ENCODE measurements around the gene MAZ. TPM values are rescaled to one million over a fixed set of nuclear protein-coding genes. Genes with fewer than 3 reads are reported as not detected.

Gene MAZ
- total and polyA plus RNA-seq, 2 experiments from 2014 or later = 76.8 to 215 TPM

DNA sequence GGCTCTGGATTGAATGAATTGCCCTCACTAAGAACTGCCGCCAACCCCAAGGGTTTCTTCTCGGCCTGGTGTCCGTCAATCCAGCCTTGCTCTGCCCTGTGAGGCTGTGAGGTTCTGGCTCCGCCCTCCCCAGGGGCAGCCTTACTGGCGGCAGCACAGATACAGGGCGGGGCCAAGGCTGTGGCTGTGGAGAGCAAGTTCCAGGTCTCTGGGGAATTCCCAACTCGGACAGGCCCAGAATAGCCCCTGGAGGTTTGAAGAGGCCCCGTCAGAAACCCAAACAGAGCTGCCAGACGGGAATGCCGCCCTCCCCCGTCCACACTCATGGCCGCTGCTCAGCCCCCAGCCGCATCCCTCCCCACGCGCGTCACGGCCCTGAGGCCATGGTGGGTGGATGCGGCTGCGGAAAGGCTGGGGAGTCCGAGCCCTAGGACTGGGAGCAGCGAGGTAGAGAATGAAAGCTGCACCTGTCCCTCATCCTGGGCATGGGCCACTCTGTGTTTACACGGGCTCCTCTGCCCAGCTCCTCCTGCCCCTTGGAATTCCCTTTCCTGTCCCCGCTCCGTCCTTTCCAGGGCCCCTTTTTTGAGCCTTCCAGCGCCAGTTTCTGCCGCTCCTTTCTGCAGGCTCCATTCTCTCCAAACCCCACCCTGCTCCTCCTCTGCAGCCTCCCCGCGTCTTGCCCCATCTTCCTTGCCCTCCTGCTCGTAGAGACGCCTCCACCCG lies 5.0 kb downstream of the MAZ start:
- H4K20me1 ChIP-seq (ENCODE audit: insufficient read depth) = no peaks in the 10 kb centered on the region
- 0 to 1% methylated on average over 20 to 31 of the region's 31 CpGs for WGBS, 2 experiments (ENCODE audit: low coverage in 1 of 2, low lambda C conversion rate in 2 of 2, missing lambda C conversion rate in 2 of 2)
- H3K36me3 ChIP-seq (ENCODE audit: low read depth) = no peaks in the 10 kb centered on the region
- H2AFZ ChIP-seq = peak overlapping the region; percentile 72
- peaks cover 22% of the 10 kb centered on the region for H3K79me2 ChIP-seq (ENCODE audit: insufficient read depth)
- no peak for TF ChIP-seq EZH2phosphoT487 (IDR thresholded peaks at IDR 0.05; ENCODE audit: insufficient read depth, low read depth)
- TF ChIP-seq EZH2 (IDR thresholded peaks at IDR 0.05; ENCODE audit: insufficient read depth, poor library complexity, severe bottlenecking) = no peak
- H3K4me1 ChIP-seq (ENCODE audit: insufficient read depth) = peaks cover 29% of the 10 kb centered on the region
- in situ Hi-C loops (cut with MboI) = loop anchor here (10.0 kb wide), 1 partner anchor 203 kb away; the partner anchor contains the start of gene DOC2A
- peak overlapping the region; percentile 89 for H3K4me2 ChIP-seq (ENCODE audit: unreplicated experiment)
- H3F3A ChIP-seq (ENCODE audit: insufficient read depth) = peaks cover 20% of the 10 kb centered on the region; the same call in 1 of the 2 replicates
- no peaks in the 10 kb centered on the region for H3K27me3 ChIP-seq (replicated peaks; ENCODE audit: insufficient read depth)
- H3K9me2 ChIP-seq (ENCODE audit: insufficient read depth) = no peaks in the 10 kb centered on the region
- H3K4me3 ChIP-seq = peak overlapping the region; percentile 77
- peak overlapping the region; percentile 71 for H3K9ac ChIP-seq
- peak; percentile 99 for DNase-seq
- peak overlapping the region; percentile 74 for H3K27ac ChIP-seq
- H3K9me3 ChIP-seq (ENCODE audit: low read depth) = no peaks in the 10 kb centered on the region

DNA sequence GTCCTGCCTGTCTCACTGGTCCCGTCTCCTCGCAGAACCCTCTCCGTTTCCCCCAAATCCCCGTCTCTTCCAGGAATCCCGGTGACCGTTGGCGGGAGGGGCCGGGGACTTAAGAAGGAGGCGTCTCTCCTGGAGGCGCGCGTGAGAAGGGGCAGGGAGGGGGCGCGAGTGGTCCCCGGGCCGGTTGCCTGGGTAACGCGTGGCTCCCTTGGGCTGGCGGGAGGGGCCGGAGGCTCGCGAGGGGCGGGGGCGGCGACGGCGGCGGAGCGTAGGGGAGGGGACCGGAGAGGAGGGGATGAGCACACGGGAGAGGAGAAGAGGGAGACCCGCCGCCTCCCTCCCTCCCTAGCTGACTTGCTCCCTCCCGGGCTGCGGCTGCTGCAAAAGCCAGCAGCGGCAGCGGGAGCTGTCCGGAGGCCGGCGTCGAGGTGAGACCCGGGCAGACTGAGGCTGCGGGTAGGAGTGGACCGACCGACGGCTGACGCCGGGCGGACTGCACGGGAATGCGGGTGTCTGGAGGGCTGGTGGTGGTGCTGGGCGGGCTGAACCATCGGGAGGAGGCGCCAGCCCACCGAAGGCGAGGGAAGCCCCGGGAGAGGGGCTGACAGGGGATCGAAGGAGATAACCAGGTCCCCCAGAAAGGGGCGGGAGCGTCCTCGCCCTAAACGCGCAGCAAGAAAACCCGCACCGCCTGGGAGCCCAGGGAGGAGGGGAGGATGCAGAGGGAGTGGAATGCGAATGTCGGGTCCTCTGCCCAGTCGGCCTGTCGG lies 5.8 kb downstream of the MAZ start, which contains the start of gene PRRT2:
Gene PRRT2, plus strand, starts transcription at position 298 of the 770 bp plus-strand sequence. CDS start 862 bp downstream, outside the sequence.
- Histone ChIP-seq H2AFZ (peak within 1 kb of the TSS; percentile 72), H3K36me3 (ENCODE audit: low read depth) (no peaks in the 10 kb centered on the region), H3K27me3 (replicated peaks; ENCODE audit: insufficient read depth) (no peaks in the 10 kb centered on the region), H3K9me3 (ENCODE audit: low read depth) (no peaks in the 10 kb centered on the region), H4K20me1 (ENCODE audit: insufficient read depth) (no peaks in the 10 kb centered on the region), H3K9ac (peak within 1 kb of the TSS; percentile 71), H3K4me1 (ENCODE audit: insufficient read depth) (peaks cover 29% of the 10 kb centered on the region), H3K27ac (peak within 1 kb of the TSS; percentile 74), H3K4me3 (peak within 1 kb of the TSS; percentile 77), H3K4me2 (ENCODE audit: unreplicated experiment) (peak within 1 kb of the TSS; percentile 89), H3K9me2 (ENCODE audit: insufficient read depth) (no peaks in the 10 kb centered on the region), H3F3A (ENCODE audit: insufficient read depth) (peaks cover 20% of the 10 kb centered on the region; the same call in 1 of the 2 replicates), H3K79me2 (ENCODE audit: insufficient read depth) (peaks cover 27% of the 10 kb centered on the region)
- no peak for TF ChIP-seq EZH2 (IDR thresholded peaks at IDR 0.05; ENCODE audit: insufficient read depth, poor library complexity, severe bottlenecking)
- TF ChIP-seq EZH2phosphoT487 (IDR thresholded peaks at IDR 0.05; ENCODE audit: insufficient read depth, low read depth) = no peak
- in situ Hi-C loops (cut with MboI) = loop anchor here (10.0 kb wide), 1 partner anchor 203 kb away; the partner anchor contains the start of gene DOC2A
- peak; percentile 80 for DNase-seq
- 3% methylated on average over 38 to 69 of the region's 69 CpGs for WGBS, 2 experiments (ENCODE audit: low coverage in 1 of 2, low lambda C conversion rate in 2 of 2, missing lambda C conversion rate in 2 of 2)

DNA sequence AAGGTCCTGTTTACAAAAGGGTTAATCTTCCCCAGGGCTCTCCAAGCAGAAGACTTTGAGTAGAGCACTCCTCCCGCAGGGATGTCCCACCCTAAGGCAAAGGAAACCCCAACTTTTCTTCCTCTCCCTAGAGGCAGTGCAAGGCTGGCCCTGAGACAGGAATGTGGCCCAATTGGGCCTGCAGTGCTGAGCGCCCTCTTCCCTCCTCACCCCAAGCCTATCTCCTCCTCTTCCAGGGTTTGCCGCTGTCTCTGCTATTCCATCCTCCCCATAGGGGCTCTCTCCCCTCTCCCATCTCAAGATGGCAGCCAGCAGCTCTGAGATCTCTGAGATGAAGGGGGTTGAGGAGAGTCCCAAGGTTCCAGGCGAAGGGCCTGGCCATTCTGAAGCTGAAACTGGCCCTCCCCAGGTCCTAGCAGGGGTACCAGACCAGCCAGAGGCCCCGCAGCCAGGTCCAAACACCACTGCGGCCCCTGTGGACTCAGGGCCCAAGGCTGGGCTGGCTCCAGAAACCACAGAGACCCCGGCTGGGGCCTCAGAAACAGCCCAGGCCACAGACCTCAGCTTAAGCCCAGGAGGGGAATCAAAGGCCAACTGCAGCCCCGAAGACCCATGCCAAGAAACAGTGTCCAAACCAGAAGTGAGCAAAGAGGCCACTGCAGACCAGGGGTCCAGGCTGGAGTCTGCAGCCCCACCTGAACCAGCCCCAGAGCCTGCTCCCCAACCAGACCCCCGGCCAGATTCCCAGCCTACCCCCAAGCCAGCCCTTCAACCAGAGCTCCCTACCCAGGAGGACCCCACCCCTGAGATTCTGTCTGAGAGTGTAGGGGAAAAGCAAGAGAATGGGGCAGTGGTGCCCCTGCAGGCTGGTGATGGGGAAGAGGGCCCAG lies 6.7 kb downstream of the MAZ start:
- Histone ChIP-seq H3K27ac (no peak overlapping the region), H4K20me1 (ENCODE audit: insufficient read depth) (no peaks in the 10 kb centered on the region), H3K79me2 (ENCODE audit: insufficient read depth) (peaks cover 35% of the 10 kb centered on the region), H3K4me3 (peak overlapping the region; percentile 77), H3K9me2 (ENCODE audit: insufficient read depth) (no peaks in the 10 kb centered on the region), H3K4me1 (ENCODE audit: insufficient read depth) (peaks cover 36% of the 10 kb centered on the region), H3K27me3 (replicated peaks; ENCODE audit: insufficient read depth) (no peaks in the 10 kb centered on the region), H3K9me3 (ENCODE audit: low read depth) (no peaks in the 10 kb centered on the region), H3K36me3 (ENCODE audit: low read depth) (no peaks in the 10 kb centered on the region), H3K9ac (peak overlapping the region; percentile 71; the same call in 1 of the 2 replicates), H3F3A (ENCODE audit: insufficient read depth) (peaks cover 20% of the 10 kb centered on the region; the same call in 1 of the 2 replicates), H3K4me2 (ENCODE audit: unreplicated experiment) (peak overlapping the region; percentile 89), H2AFZ (no peak overlapping the region)
- DNase-seq = no peak
- TF ChIP-seq EZH2phosphoT487 (IDR thresholded peaks at IDR 0.05; ENCODE audit: insufficient read depth, low read depth) (no peak), EZH2 (IDR thresholded peaks at IDR 0.05; ENCODE audit: insufficient read depth, poor library complexity, severe bottlenecking) (no peak)
- in situ Hi-C loops (cut with MboI) = loop anchor here (10.0 kb wide), 1 partner anchor 202 kb away; the partner anchor contains the start of gene DOC2A
- 76 to 82% methylated on average over 8 to 9 of the region's 9 CpGs for WGBS, 2 experiments (ENCODE audit: low coverage in 1 of 2, low lambda C conversion rate in 2 of 2, missing lambda C conversion rate in 2 of 2)

All from GM23248 (cell line).